K562 (cell line): ENCODE data around the gene SYMPK.
A peak's percentile ranks its signal among the peaks of the same experiment; 100 is the strongest.

Experiments
- CTCF ChIP-seq, 3 experiments: IDR thresholded peaks in 2 of 3; conservative IDR thresholded peaks in 1 of 3; 2 replicates each; pipeline ENCODE4 v1.5.1; 2011 to 2012; ENCODE audit warnings: low read length in 3 of 3, mild to moderate bottlenecking in 3 of 3, control low read depth in 2 of 3, improper control_type of control experiment in 1 of 3, inconsistent platforms in 1 of 3, low read depth in 1 of 3, mixed read lengths in 1 of 3, moderate library complexity in 1 of 3; ENCODE audit not compliant: insufficient read depth in 2 of 3
- EGR1 ChIP-seq: fragments of 450-650 bp; conservative IDR thresholded peaks from 2 replicates; pipeline ENCODE4 v1.6.1; 2017; ENCODE audit warnings: mild to moderate bottlenecking
- EP300 ChIP-seq: IDR thresholded peaks from 2 replicates; pipeline ENCODE4 v1.6.1; 2012; ENCODE audit warnings: low read length, improper control_type of control experiment
- GTF3C2 ChIP-seq: IDR thresholded peaks from 3 replicates; pipeline ENCODE4 v1.6.1; 2011; ENCODE audit warnings: borderline replicate concordance, mild to moderate bottlenecking, moderate library complexity; ENCODE audit not compliant: insufficient read length; ENCODE audit errors: extremely low read depth
- JUN ChIP-seq, 2 experiments: sonication (generic) in 1 of 2; formaldehyde crosslinking in 1 of 2; IDR thresholded peaks; 2 replicates each; pipeline versions ENCODE4 v1.6.1 to v1.8.0; 2012 to 2022; ENCODE audit warnings: borderline replicate concordance in 2 of 2, mild to moderate bottlenecking in 2 of 2, improper control_type of control experiment in 1 of 2, low read depth in 1 of 2, low read length in 1 of 2, missing genetic modification reagents in 1 of 2
- MAX ChIP-seq: sonication (generic); formaldehyde crosslinking; IDR thresholded peaks from 2 replicates; pipeline ENCODE4 v1.9.0; 2022; ENCODE audit warnings: mild to moderate bottlenecking, missing genetic modification reagents
- MCM7 ChIP-seq, 2 experiments: fragments of 450-650 bp; IDR thresholded peaks; 2 replicates each; pipeline ENCODE4 v1.6.1; 2016 to 2018
- POLR2A ChIP-seq: fragments of 450-650 bp; conservative IDR thresholded peaks from 2 replicates; pipeline ENCODE4 v1.6.1; 2016
- RFX5 ChIP-seq: IDR thresholded peaks from 2 replicates; pipeline ENCODE4 v1.6.1; 2011; ENCODE audit warnings: low read depth, mild to moderate bottlenecking, improper control_type of control experiment, low read length
- TAF1 ChIP-seq: IDR thresholded peaks from 2 replicates; pipeline ENCODE4 v1.6.1; 2011; ENCODE audit warnings: mild to moderate bottlenecking, low read length, moderate library complexity; ENCODE audit not compliant: insufficient read depth, control insufficient read depth, severe bottlenecking; ENCODE audit errors: extremely low read depth
- ZHX1 ChIP-seq: fragments of 150-350 bp; conservative IDR thresholded peaks from 2 replicates; pipeline ENCODE4 v1.6.1; 2014; ENCODE audit warnings: low read length
- ZNF511 ChIP-seq: sonication (generic); formaldehyde crosslinking; IDR thresholded peaks from 2 replicates; pipeline ENCODE4 v1.8.0; 2022; ENCODE audit warnings: mild to moderate bottlenecking, missing genetic modification reagents

- TF ChIP-seq EP300, result peak; percentile 57
- no peak for TF ChIP-seq ZHX1
- no peak for TF ChIP-seq GTF3C2
- peak; percentile 49; the same call in 1 of the 2 replicates for TF ChIP-seq JUN (IDR thresholded peaks at IDR 0.05; ENCODE audit: borderline replicate concordance, low read depth, low read length)
- no peak for TF ChIP-seq JUN (CRISPR knock-in tag; IDR thresholded peaks at IDR 0.05; ENCODE audit: borderline replicate concordance)
- no peak for TF ChIP-seq ZNF511 (CRISPR knock-in tag)
- TF ChIP-seq CTCF (IDR thresholded peaks at IDR 0.05 in 2 of 3, conservative IDR thresholded peaks at IDR 0.05 in 1 of 3; ENCODE audit: insufficient read depth in 2 of 3, low read depth in 1 of 3, low read length in 3 of 3), result no peak
- TF ChIP-seq POLR2A, result no peak
- TF ChIP-seq TAF1, result peak; percentile 25
- no peak for TF ChIP-seq EGR1
- TF ChIP-seq MAX (CRISPR knock-in tag), result no peak
- no peak for TF ChIP-seq MCM7 (IDR thresholded peaks at IDR 0.05)
- no peak for TF ChIP-seq RFX5
Observed at GRCh38 chr19:45809643-45810159, 53.2 kb downstream of the SYMPK start.
